GM18868 (cell line): Measurements from ENCODE around the gene DCBLD2.

Experiments
- ATAC-seq: cut with Tn5 transposase; IDR thresholded peaks from one replicate; pipeline ENCODE4 v1.9.1; 2021; ENCODE audit warnings: mild to moderate bottlenecking, moderate library complexity; ENCODE audit not compliant: unreplicated experiment

The DCBLD2 gene

GRCh38 chr3:98901392-98902350 lies at the start of gene DCBLD2:
DCBLD2 (minus strand) TSS chr3:98901695; CDS start chr3:98901326, 369 bp downstream.
- ATAC-seq = peak; percentile 98

- ATAC-seq = no peak
Observed at GRCh38 chr3:98945666-98946065, 44.2 kb upstream of the DCBLD2 start.

GRCh38 chr3:98945101-98945524 lies 43.6 kb upstream of the DCBLD2 start:
- ATAC-seq = no peak

- no peak for ATAC-seq
Observed at GRCh38 chr3:98930413-98930812, 28.9 kb upstream of the DCBLD2 start.

- no peak for ATAC-seq
Observed at GRCh38 chr3:98921957-98922356, 20.5 kb upstream of the DCBLD2 start.

- no peak for ATAC-seq
Observed at GRCh38 chr3:98920166-98920565, 18.7 kb upstream of the DCBLD2 start.

GRCh38 chr3:98918586-98918985 lies 17.1 kb upstream of the DCBLD2 start:
- ATAC-seq = no peak

GRCh38 chr3:98917608-98918007 lies 16.1 kb upstream of the DCBLD2 start:
- no peak for ATAC-seq

- ATAC-seq = no peak
Observed at GRCh38 chr3:98914210-98915080, 12.9 kb upstream of the DCBLD2 start.

GRCh38 chr3:98912448-98912847 lies 11.0 kb upstream of the DCBLD2 start:
- ATAC-seq = no peak

GRCh38 chr3:98906230-98906629 lies 4.7 kb upstream of the DCBLD2 start:
- ATAC-seq = no peak

GRCh38 chr3:98903705-98904481 lies 2.4 kb upstream of the DCBLD2 start:
- ATAC-seq = no peak

GRCh38 chr3:98903099-98903498 lies 1.6 kb upstream of the DCBLD2 start:
- ATAC-seq = no peak

- ATAC-seq = no peak
Observed at GRCh38 chr3:98902351-98902740, 851 bp upstream of the DCBLD2 start.

GRCh38 chr3:98901119-98901391 lies 440 bp downstream of the DCBLD2 start:
- ATAC-seq = peak; percentile 23

- no peak for ATAC-seq
Observed at GRCh38 chr3:98900265-98901118, 1.0 kb downstream of the DCBLD2 start.

GRCh38 chr3:98897701-98898100 lies 3.8 kb downstream of the DCBLD2 start:
- ATAC-seq = no peak

- no peak for ATAC-seq
Observed at GRCh38 chr3:98894791-98895576, 6.5 kb downstream of the DCBLD2 start.

GRCh38 chr3:98893740-98894139 lies 7.8 kb downstream of the DCBLD2 start:
- no peak for ATAC-seq
